H9 (cell line): ENCODE results near the gene LRCH1. TPM values are rescaled to one million over a fixed set of nuclear protein-coding genes. Genes with fewer than 3 reads are reported as not detected.

Source experiments
- DNase-seq: peaks from one replicate; pipeline ENCODE4 v3.0.0-alpha.2; 2017
- H2AFZ ChIP-seq: one replicate; pipeline ENCODE4 v1.6.1; 2013; ENCODE audit warnings: mild to moderate bottlenecking, low read length, control low read depth, moderate library complexity
- H2AK5ac ChIP-seq: 2 replicates; pipeline ENCODE4 v1.6.1; 2013; ENCODE audit warnings: low read length, control low read depth, mixed read lengths; ENCODE audit not compliant: insufficient read length
- H2BK120ac ChIP-seq: one replicate; pipeline ENCODE4 v1.6.1; 2013; ENCODE audit warnings: low read depth, mild to moderate bottlenecking, low read length, control low read depth, inconsistent platforms; ENCODE audit not compliant: poor library complexity, severe bottlenecking
- H2BK12ac ChIP-seq: 2 replicates; pipeline ENCODE4 v1.6.1; 2013; ENCODE audit warnings: low read length, control low read depth, mixed read lengths, low read depth; ENCODE audit not compliant: insufficient read length
- H2BK15ac ChIP-seq: 2 replicates; pipeline ENCODE4 v1.6.1; 2013; ENCODE audit warnings: low read depth, low read length, control low read depth
- H2BK20ac ChIP-seq: one replicate; pipeline ENCODE4 v1.6.1; 2013; ENCODE audit warnings: low read depth, mild to moderate bottlenecking, low read length, control low read depth, inconsistent platforms; ENCODE audit not compliant: poor library complexity, severe bottlenecking
- H2BK5ac ChIP-seq: 2 replicates; pipeline ENCODE4 v1.6.1; 2013; ENCODE audit warnings: low read length, control low read depth, mixed read lengths; ENCODE audit not compliant: insufficient read length
- H3K14ac ChIP-seq: 2 replicates; pipeline ENCODE4 v1.6.1; 2013; ENCODE audit warnings: low read length, control low read depth; ENCODE audit not compliant: insufficient read depth
- H3K18ac ChIP-seq: 2 replicates; pipeline ENCODE4 v1.6.1; 2013; ENCODE audit warnings: low read depth, mild to moderate bottlenecking, mixed read lengths, low read length, control low read depth; ENCODE audit not compliant: insufficient read length
- H3K23ac ChIP-seq: 2 replicates; pipeline ENCODE4 v1.6.1; 2013; ENCODE audit warnings: low read length, control low read depth, mixed read lengths, low read depth; ENCODE audit not compliant: insufficient read length
- H3K23me2 ChIP-seq: 2 replicates; pipeline ENCODE4 v1.6.1; 2013; ENCODE audit warnings: low read depth, mild to moderate bottlenecking, mixed read lengths, low read length, control low read depth; ENCODE audit not compliant: insufficient read length, poor library complexity, severe bottlenecking
- H3K27ac ChIP-seq: 2 replicates; pipeline ENCODE4 v1.5.1; 2013; ENCODE audit warnings: low read length, control low read depth, mixed read lengths, low read depth; ENCODE audit not compliant: insufficient read length
- H3K27me3 ChIP-seq: 2 replicates; pipeline ENCODE4 v1.6.1; 2013; ENCODE audit warnings: low read length, control low read depth, inconsistent platforms; ENCODE audit not compliant: insufficient read depth
- H3K4ac ChIP-seq: 2 replicates; pipeline ENCODE4 v1.6.1; 2013; ENCODE audit warnings: low read depth, mild to moderate bottlenecking, control low read depth, inconsistent platforms, low read length, moderate library complexity
- H3K4me1 ChIP-seq: 2 replicates; pipeline ENCODE4 v1.6.1; 2013; ENCODE audit warnings: low read length, control low read depth, inconsistent platforms; ENCODE audit not compliant: insufficient read depth
- H3K4me2 ChIP-seq: 2 replicates; pipeline ENCODE4 v1.6.1; 2013; ENCODE audit warnings: low read length, control low read depth, mixed read lengths; ENCODE audit not compliant: insufficient read length, insufficient read depth
- H3K56ac ChIP-seq: 2 replicates; pipeline ENCODE4 v1.6.1; 2013; ENCODE audit warnings: low read depth, mild to moderate bottlenecking, mixed read lengths, low read length, control low read depth; ENCODE audit not compliant: insufficient read length
- H3K79me1 ChIP-seq: 2 replicates; pipeline ENCODE4 v1.6.1; 2013; ENCODE audit warnings: low read depth, mild to moderate bottlenecking, moderate library complexity, low read length, control low read depth, inconsistent platforms; ENCODE audit not compliant: insufficient read depth, poor library complexity, severe bottlenecking
- H3K79me2 ChIP-seq: 2 replicates; pipeline ENCODE4 v1.6.1; 2013; ENCODE audit warnings: low read length, control low read depth, inconsistent platforms; ENCODE audit not compliant: insufficient read depth
- H3K9ac ChIP-seq: 2 replicates; pipeline ENCODE4 v1.6.1; 2013; ENCODE audit warnings: low read length, control low read depth, mixed read lengths; ENCODE audit not compliant: insufficient read length; ENCODE audit errors: extremely low read depth
- H3K9me3 ChIP-seq: one replicate; pipeline ENCODE4 v1.6.1; 2013; ENCODE audit warnings: low read depth, low read length, inconsistent platforms; ENCODE audit not compliant: control insufficient read depth
- H3T11ph ChIP-seq: one replicate; pipeline ENCODE4 v1.6.1; 2013; ENCODE audit warnings: mild to moderate bottlenecking, low read length, control low read depth, inconsistent platforms
- H4K20me1 ChIP-seq: one replicate; pipeline ENCODE4 v1.6.1; 2013; ENCODE audit not compliant: control insufficient read depth, insufficient read length, insufficient read depth
- H4K5ac ChIP-seq: 2 replicates; pipeline ENCODE4 v1.6.1; 2013; ENCODE audit warnings: low read depth, mild to moderate bottlenecking, mixed read lengths, low read length, control low read depth; ENCODE audit not compliant: insufficient read length
- H4K8ac ChIP-seq: replicated peaks from 2 replicates; pipeline ENCODE4 v1.6.1; 2013; ENCODE audit warnings: low read length, control low read depth, mixed read lengths, low read depth; ENCODE audit not compliant: insufficient read length
- H4K91ac ChIP-seq: 2 replicates; pipeline ENCODE4 v1.6.1; 2013; ENCODE audit warnings: low read depth, mild to moderate bottlenecking, moderate library complexity, mixed read lengths, low read length, control low read depth; ENCODE audit not compliant: insufficient read length
- H3K27ac Mint-ChIP-seq, 3 experiments: 2 replicates in 2 of 3; 3 replicates in 1 of 3; pipeline ENCODE4 v1.8.0; 2020 to 2021; ENCODE audit warnings: mixed read lengths in 3 of 3, mild to moderate bottlenecking in 1 of 3, moderate library complexity in 1 of 3
- H3K27me3 Mint-ChIP-seq: 2 replicates; pipeline ENCODE4 v1.8.0; 2021; ENCODE audit warnings: low read depth, mild to moderate bottlenecking, moderate library complexity, mixed read lengths
- H3K36me3 Mint-ChIP-seq, 3 experiments: 2 replicates in 2 of 3; 3 replicates in 1 of 3; pipeline ENCODE4 v1.8.0; 2020 to 2021; ENCODE audit warnings: low read depth in 3 of 3, mixed read lengths in 3 of 3; ENCODE audit not compliant: insufficient read depth in 1 of 3
- H3K4me1 Mint-ChIP-seq, 2 experiments: 2 replicates each; pipeline ENCODE4 v1.8.0; 2020; ENCODE audit warnings: mixed read lengths in 2 of 2
- H3K4me3 Mint-ChIP-seq, 2 experiments: 2 replicates in 1 of 2; 3 replicates in 1 of 2; pipeline ENCODE4 v1.8.0; 2020 to 2021; ENCODE audit warnings: mild to moderate bottlenecking in 2 of 2, mixed read lengths in 2 of 2, moderate library complexity in 1 of 2
- H3K9me3 Mint-ChIP-seq, 2 experiments: 2 replicates in 1 of 2; 3 replicates in 1 of 2; pipeline ENCODE4 v1.8.0; 2020; ENCODE audit warnings: mild to moderate bottlenecking in 2 of 2, mixed read lengths in 2 of 2, moderate library complexity in 1 of 2
- WGBS: extraction: QIAGEN DNeasy Blood & Tissue Kit; methylation state at CpG from one replicate; pipeline ENCODE4 v1.1.7; 2013; ENCODE audit warnings: missing lambda C conversion rate, low lambda C conversion rate, mixed read lengths; ENCODE audit not compliant: insufficient read length; ENCODE audit errors: extremely low coverage; 5-methylcytosine and 5-hydroxymethylcytosine counted together
- total RNA-seq: library from RNA; stranded (reverse); gene quantifications from 2 replicates; pipeline ENCODE4 v1.2.1, GENCODE V29; 2021
- TF ChIP-seq, protein P1 (sequence below): fragments of 200-600 bp; sonication (generic); conservative IDR thresholded peaks from 3 replicates; pipeline ENCODE4 v1.8.0; 2021; ENCODE audit warnings: antibody characterized with exemption, mild to moderate bottlenecking

Gene LRCH1
- total RNA-seq, 1 experiment from 2014 or later, result 8.0 TPM

DNA sequence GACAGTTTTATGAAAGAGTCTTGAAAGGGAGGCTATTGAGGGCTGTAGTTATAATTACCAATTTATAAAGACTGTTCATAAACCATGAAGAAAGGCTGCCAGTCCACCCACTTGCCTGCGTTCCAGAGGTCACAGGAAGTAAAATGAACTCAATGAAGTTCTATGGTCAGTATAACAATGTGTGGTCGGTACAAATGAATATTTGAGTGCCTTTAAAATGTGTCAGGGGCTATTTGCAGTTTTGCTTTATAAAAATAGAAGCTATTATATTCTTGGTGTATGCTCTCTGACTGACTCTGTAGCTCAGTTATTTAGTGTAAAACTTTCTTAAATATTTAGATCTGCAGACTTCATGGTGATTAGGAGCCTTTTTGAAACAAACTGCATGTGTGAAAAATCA lies 197.0 kb downstream of the LRCH1 start:
- Mint-ChIP-seq H3K4me1 (peaks cover 2 to 5% of the 10 kb centered on the region in 2 experiments; a peak in 3 of 4 replicates), H3K4me3 (no peak overlapping the region), H3K27ac (no peak overlapping the region), H3K9me3 (no peaks in the 10 kb centered on the region; a peak in 2 of 5 replicates), H3K27me3 (no peaks in the 10 kb centered on the region), H3K36me3 (peaks cover 5 to 16% (median 9%) of the 10 kb centered on the region in 3 experiments; a peak in 5 of 7 replicates)
- H2BK5ac ChIP-seq, result no peak overlapping the region
- H2BK12ac ChIP-seq, result no peak overlapping the region
- no peaks in the 10 kb centered on the region for H3K4me1 ChIP-seq
- H3K18ac ChIP-seq, result no peak overlapping the region
- no peak overlapping the region for H2AK5ac ChIP-seq
- no peak overlapping the region for H2AFZ ChIP-seq
- no peak overlapping the region for H4K91ac ChIP-seq
- no peaks in the 10 kb centered on the region for H3K23me2 ChIP-seq
- no peak overlapping the region for H3K56ac ChIP-seq
- DNase-seq, result no peak
- no peak overlapping the region for H2BK15ac ChIP-seq
- H3T11ph ChIP-seq, result no peak overlapping the region
- no peak overlapping the region for H3K4ac ChIP-seq
- no peak overlapping the region for H2BK120ac ChIP-seq
- no peaks in the 10 kb centered on the region for H3K79me1 ChIP-seq
- H3K27me3 ChIP-seq, result no peaks in the 10 kb centered on the region
- no peaks in the 10 kb centered on the region for H3K79me2 ChIP-seq
- H3K14ac ChIP-seq, result no peak overlapping the region
- H4K20me1 ChIP-seq, result no peaks in the 10 kb centered on the region
- H3K9me3 ChIP-seq, result no peaks in the 10 kb centered on the region
- H3K9ac ChIP-seq, result no peak overlapping the region
- TF ChIP-seq, protein P1, sequence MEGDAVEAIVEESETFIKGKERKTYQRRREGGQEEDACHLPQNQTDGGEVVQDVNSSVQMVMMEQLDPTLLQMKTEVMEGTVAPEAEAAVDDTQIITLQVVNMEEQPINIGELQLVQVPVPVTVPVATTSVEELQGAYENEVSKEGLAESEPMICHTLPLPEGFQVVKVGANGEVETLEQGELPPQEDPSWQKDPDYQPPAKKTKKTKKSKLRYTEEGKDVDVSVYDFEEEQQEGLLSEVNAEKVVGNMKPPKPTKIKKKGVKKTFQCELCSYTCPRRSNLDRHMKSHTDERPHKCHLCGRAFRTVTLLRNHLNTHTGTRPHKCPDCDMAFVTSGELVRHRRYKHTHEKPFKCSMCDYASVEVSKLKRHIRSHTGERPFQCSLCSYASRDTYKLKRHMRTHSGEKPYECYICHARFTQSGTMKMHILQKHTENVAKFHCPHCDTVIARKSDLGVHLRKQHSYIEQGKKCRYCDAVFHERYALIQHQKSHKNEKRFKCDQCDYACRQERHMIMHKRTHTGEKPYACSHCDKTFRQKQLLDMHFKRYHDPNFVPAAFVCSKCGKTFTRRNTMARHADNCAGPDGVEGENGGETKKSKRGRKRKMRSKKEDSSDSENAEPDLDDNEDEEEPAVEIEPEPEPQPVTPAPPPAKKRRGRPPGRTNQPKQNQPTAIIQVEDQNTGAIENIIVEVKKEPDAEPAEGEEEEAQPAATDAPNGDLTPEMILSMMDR, result no peak
- no peak overlapping the region for H2BK20ac ChIP-seq
- H3K23ac ChIP-seq, result no peak overlapping the region
- H4K8ac ChIP-seq, result no peak overlapping the region
- no peak overlapping the region for H3K4me2 ChIP-seq
- no peak overlapping the region for H3K27ac ChIP-seq
- no peak overlapping the region for H4K5ac ChIP-seq
- WGBS, result no CpG with 5 or more reads among the region's 2 CpGs
